Natural killer cell (primary cell): ENCODE data around the gene IL4I1. TPM values are rescaled to one million over a fixed set of nuclear protein-coding genes. Genes with fewer than 3 reads are reported as not detected.
A peak's percentile ranks its signal among the peaks of the same experiment; 100 is the strongest.

ENCODE experiments used
- ATAC-seq, 3 donors: fragments of 150-1000 bp in 2 of 3; fragments of 200-7000 bp in 1 of 3; cut with Tn5 transposase; 1 replicate in 1 of 3; 2 replicates in 2 of 3; pipeline ENCODE4 v1.10.0; 2021; ENCODE audit warnings: mild to moderate bottlenecking in 2 of 3, moderate library complexity in 2 of 3
- DNase-seq, 2 donors: peaks; one replicate each; pipeline versions ENCODE4 v3.0.0 to v3.0.0-alpha.2; 2013 to 2021; ENCODE audit warnings: mixed read lengths in 1 of 2
- H3K27ac ChIP-seq: one replicate; pipeline ENCODE4 v1.5.1; 2013; ENCODE audit warnings: mild to moderate bottlenecking, low read length
- H3K27me3 ChIP-seq: one replicate; pipeline ENCODE4 v1.6.1; 2013; ENCODE audit warnings: low read length; ENCODE audit not compliant: control insufficient read depth, insufficient read depth
- H3K36me3 ChIP-seq: one replicate; pipeline ENCODE4 v1.6.1; 2013; ENCODE audit warnings: low read length; ENCODE audit not compliant: control insufficient read depth, insufficient read depth
- H3K4me1 ChIP-seq: one replicate; pipeline ENCODE4 v1.6.1; 2013; ENCODE audit warnings: low read length; ENCODE audit not compliant: control insufficient read depth, insufficient read depth
- H3K4me3 ChIP-seq: one replicate; pipeline ENCODE4 v1.5.1; 2013; ENCODE audit warnings: low read length
- H3K9me3 ChIP-seq: one replicate; pipeline ENCODE4 v1.6.1; 2013; ENCODE audit warnings: low read length; ENCODE audit not compliant: control insufficient read depth, insufficient read depth
- H3K27ac Mint-ChIP-seq, 2 donors: one replicate each; pipeline ENCODE4 v1.8.0; 2022; ENCODE audit warnings: mild to moderate bottlenecking in 2 of 2, mixed read lengths in 2 of 2, moderate library complexity in 1 of 2
- H3K27me3 Mint-ChIP-seq, 2 donors: one replicate each; pipeline ENCODE4 v1.8.0; 2022; ENCODE audit warnings: low read depth in 2 of 2, mixed read lengths in 2 of 2
- H3K36me3 Mint-ChIP-seq: one replicate; pipeline ENCODE4 v1.8.0; 2022; ENCODE audit warnings: mixed read lengths
- H3K4me1 Mint-ChIP-seq, 2 donors: one replicate each; pipeline ENCODE4 v1.8.0; 2022; ENCODE audit warnings: mixed read lengths in 2 of 2
- H3K4me3 Mint-ChIP-seq: one replicate; pipeline ENCODE4 v1.8.0; 2022; ENCODE audit warnings: mild to moderate bottlenecking, moderate library complexity, mixed read lengths
- H3K9me3 Mint-ChIP-seq, 2 donors: one replicate each; pipeline ENCODE4 v1.8.0; 2022; ENCODE audit warnings: mixed read lengths in 2 of 2
- WGBS: methylation state at CpG from one replicate; pipeline ENCODE4 v1.1.7; 2013; ENCODE audit warnings: missing lambda C conversion rate; ENCODE audit not compliant: insufficient coverage; 5-methylcytosine and 5-hydroxymethylcytosine counted together
- intact Hi-C: fragments of 100-400 bp; cut with micrococcal nuclease; formaldehyde crosslinking; loops from one replicate; pipeline ENCODE4 v1.14.2; 2022
- total RNA-seq, 4 donors: library from RNA; stranded (reverse); fragments of 120-200 nt in 1 of 4; gene quantifications; one replicate each; pipeline versions ENCODE4 v1.2.3 to v1.2.4, GENCODE V29; 2013 to 2022
- TF ChIP-seq, protein P1 (sequence below): fragments of 200-600 bp; IDR thresholded peaks from one replicate; pipeline ENCODE4 v1.8.0; 2022; ENCODE audit warnings: antibody characterized with exemption

IL4I1 gene
- total RNA-seq, 3 donors from 2014 or later (not counting 1 experiment from before 2014, with no cell fraction given): 3.0 to 3.8 (median 3.4) TPM

- H3K4me3 ChIP-seq: no peak overlapping the region
- H3K4me1 ChIP-seq: peaks cover 30% of the 10 kb centered on the region
- intact Hi-C loops: loop anchor here (10.0 kb wide), 1 partner anchor 148 kb away; no protein-coding TSS in a partner anchor
- Mint-ChIP-seq H3K27me3 (peaks cover 2 to 6% of the 10 kb centered on the region in 2 donors), H3K4me3 (no peak overlapping the region), H3K27ac (no peak overlapping the region), H3K9me3 (peaks cover 0 to 3% of the 10 kb centered on the region in 2 donors), H3K36me3 (no peaks in the 10 kb centered on the region), H3K4me1 (peaks cover 30 to 35% of the 10 kb centered on the region in 2 donors)
- H3K9me3 ChIP-seq: no peaks in the 10 kb centered on the region
- H3K36me3 ChIP-seq: no peaks in the 10 kb centered on the region
- 76% methylated on average over 5 of the region's 5 CpGs for WGBS
- TF ChIP-seq, protein P1, sequence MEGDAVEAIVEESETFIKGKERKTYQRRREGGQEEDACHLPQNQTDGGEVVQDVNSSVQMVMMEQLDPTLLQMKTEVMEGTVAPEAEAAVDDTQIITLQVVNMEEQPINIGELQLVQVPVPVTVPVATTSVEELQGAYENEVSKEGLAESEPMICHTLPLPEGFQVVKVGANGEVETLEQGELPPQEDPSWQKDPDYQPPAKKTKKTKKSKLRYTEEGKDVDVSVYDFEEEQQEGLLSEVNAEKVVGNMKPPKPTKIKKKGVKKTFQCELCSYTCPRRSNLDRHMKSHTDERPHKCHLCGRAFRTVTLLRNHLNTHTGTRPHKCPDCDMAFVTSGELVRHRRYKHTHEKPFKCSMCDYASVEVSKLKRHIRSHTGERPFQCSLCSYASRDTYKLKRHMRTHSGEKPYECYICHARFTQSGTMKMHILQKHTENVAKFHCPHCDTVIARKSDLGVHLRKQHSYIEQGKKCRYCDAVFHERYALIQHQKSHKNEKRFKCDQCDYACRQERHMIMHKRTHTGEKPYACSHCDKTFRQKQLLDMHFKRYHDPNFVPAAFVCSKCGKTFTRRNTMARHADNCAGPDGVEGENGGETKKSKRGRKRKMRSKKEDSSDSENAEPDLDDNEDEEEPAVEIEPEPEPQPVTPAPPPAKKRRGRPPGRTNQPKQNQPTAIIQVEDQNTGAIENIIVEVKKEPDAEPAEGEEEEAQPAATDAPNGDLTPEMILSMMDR: no peak
- no peak overlapping the region for H3K27ac ChIP-seq
- ATAC-seq: no peak
- DNase-seq: no peak
- H3K27me3 ChIP-seq: no peaks in the 10 kb centered on the region
Measured at GRCh38 chr19:49936549-49936948, 39.9 kb upstream of the IL4I1 start.

DNA sequence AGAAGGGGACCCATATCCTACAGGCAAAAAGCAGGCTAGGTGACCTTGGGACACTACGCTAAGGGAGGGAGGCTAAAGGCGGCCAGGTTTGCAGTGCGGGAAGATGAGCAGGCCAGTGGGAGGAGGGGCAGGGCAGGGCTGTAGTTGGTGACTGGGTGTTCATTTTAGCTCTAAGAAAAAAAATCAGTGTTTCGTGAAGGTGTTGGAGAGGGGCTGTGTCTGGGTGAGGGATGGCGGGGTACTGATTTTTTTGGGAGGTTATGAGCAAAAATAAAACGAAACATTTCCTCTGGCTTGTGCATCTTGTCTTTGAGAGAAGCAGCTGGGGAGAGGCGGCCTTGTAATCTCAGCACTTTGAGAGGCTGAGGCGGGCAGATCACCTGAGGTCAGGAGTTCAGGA is 37.0 kb upstream of the IL4I1 start:
- ATAC-seq (no peak), DNase-seq (no peak)
- H3K36me3 Mint-ChIP-seq: no peaks in the 10 kb centered on the region
- WGBS: 85% methylated on average over 8 of the region's 8 CpGs
- no peaks in the 10 kb centered on the region for H3K27me3 ChIP-seq
- TF ChIP-seq, protein P1: no peak
- H3K9me3 Mint-ChIP-seq: peaks cover 0 to 5% of the 10 kb centered on the region in 2 donors
- intact Hi-C loops: loop anchor here (5.0 to 10.0 kb wide), 2 partner anchors 94 to 151 kb away; partner anchors contain the start of genes VRK3 and ZNF473
- H3K4me3 Mint-ChIP-seq: peak overlapping the region; percentile 73
- peaks cover 48 to 53% of the 10 kb centered on the region in 2 donors for H3K4me1 Mint-ChIP-seq
- H3K36me3 ChIP-seq: no peaks in the 10 kb centered on the region
- no peaks in the 10 kb centered on the region for H3K27me3 Mint-ChIP-seq
- H3K27ac Mint-ChIP-seq: peak overlapping the region; percentile 10 to 65
- no peaks in the 10 kb centered on the region for H3K9me3 ChIP-seq
- H3K4me3 ChIP-seq: no peak overlapping the region
- H3K4me1 ChIP-seq: peaks cover 54% of the 10 kb centered on the region
- no peak overlapping the region for H3K27ac ChIP-seq

- WGBS: 33% methylated on average over 25 of the region's 25 CpGs
- H3K27ac ChIP-seq: no peak overlapping the region
- intact Hi-C loops: loop anchor here (5.0 to 10.0 kb wide), 2 partner anchors 95 to 152 kb away; partner anchors contain the start of genes VRK3 and ZNF473
- H3K9me3 ChIP-seq: no peaks in the 10 kb centered on the region
- Mint-ChIP-seq H3K9me3 (peaks cover 0 to 5% of the 10 kb centered on the region in 2 donors), H3K36me3 (no peaks in the 10 kb centered on the region), H3K4me3 (peak overlapping the region; percentile 73), H3K27me3 (no peaks in the 10 kb centered on the region), H3K4me1 (peaks cover 57 to 62% of the 10 kb centered on the region in 2 donors), H3K27ac (peak overlapping the region; percentile 10 to 65)
- TF ChIP-seq, protein P1: no peak
- H3K4me1 ChIP-seq: peaks cover 58% of the 10 kb centered on the region
- no peak overlapping the region for H3K4me3 ChIP-seq
- H3K36me3 ChIP-seq: no peaks in the 10 kb centered on the region
- no peaks in the 10 kb centered on the region for H3K27me3 ChIP-seq
- peak in 1 of 3 donors; percentile 21 for ATAC-seq
- peak; percentile 60 to 72 for DNase-seq
Measured at GRCh38 chr19:49932731-49933131, 36.0 kb upstream of the IL4I1 start.

DNA sequence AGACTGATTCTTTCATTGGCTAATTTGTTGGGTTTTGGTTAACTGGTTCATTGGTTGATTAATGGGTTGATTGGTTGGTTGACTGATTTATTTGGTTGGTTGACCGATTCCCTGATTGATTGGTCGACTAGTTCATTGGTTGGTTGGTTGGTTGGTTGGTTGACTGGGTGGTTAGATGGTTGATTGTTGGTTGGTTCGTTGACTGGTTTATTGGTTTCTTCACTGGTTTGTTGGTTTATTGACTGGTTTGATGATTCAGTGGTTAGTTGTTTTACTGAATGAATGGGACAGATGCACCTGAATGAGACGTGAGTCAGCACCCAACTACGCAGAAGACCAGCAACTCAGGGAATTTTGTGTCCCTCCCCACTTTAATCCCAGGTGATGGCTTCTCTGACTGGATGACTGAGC is 35.4 kb upstream of the IL4I1 start:
- DNase-seq: no peak
- peaks cover 61 to 68% of the 10 kb centered on the region in 2 donors for H3K4me1 Mint-ChIP-seq
- H3K36me3 ChIP-seq: peaks cover 6% of the 10 kb centered on the region
- peak overlapping the region; percentile 10 to 65 for H3K27ac Mint-ChIP-seq
- ATAC-seq: no peak
- peaks cover 0 to 5% of the 10 kb centered on the region in 2 donors for H3K9me3 Mint-ChIP-seq
- no peaks in the 10 kb centered on the region for H3K27me3 ChIP-seq
- TF ChIP-seq, protein P1: no peak
- H3K4me1 ChIP-seq: peaks cover 61% of the 10 kb centered on the region
- H3K27ac ChIP-seq: no peak overlapping the region
- no peaks in the 10 kb centered on the region for H3K9me3 ChIP-seq
- peak overlapping the region; percentile 66 for H3K4me3 Mint-ChIP-seq
- intact Hi-C loops: loop anchor here (5.0 to 10.0 kb wide), 2 partner anchors 95 to 153 kb away; partner anchors contain the start of genes VRK3 and ZNF473
- no peak overlapping the region for H3K4me3 ChIP-seq
- no peaks in the 10 kb centered on the region for H3K27me3 Mint-ChIP-seq
- no peaks in the 10 kb centered on the region for H3K36me3 Mint-ChIP-seq
- 78% methylated on average over 5 of the region's 5 CpGs for WGBS
